Lower leg skin (tissue), 3 donors: ENCODE results near the gene TAF1C.

ENCODE experiments used
- POLR2A ChIP-seq, 2 donors: fragments of 450-650 bp; IDR thresholded peaks; one replicate each; pipeline ENCODE4 v1.6.1; 2016 to 2017; ENCODE audit warnings: antibody characterized with exemption in 2 of 2, mild to moderate bottlenecking in 1 of 2, moderate library complexity in 1 of 2
- TF ChIP-seq, protein P1 (sequence below), 3 donors: fragments of 450-650 bp; IDR thresholded peaks; one replicate each; pipeline ENCODE4 v1.5.1; 2016; ENCODE audit warnings: antibody characterized with exemption in 3 of 3, mild to moderate bottlenecking in 3 of 3, moderate library complexity in 2 of 3

DNA sequence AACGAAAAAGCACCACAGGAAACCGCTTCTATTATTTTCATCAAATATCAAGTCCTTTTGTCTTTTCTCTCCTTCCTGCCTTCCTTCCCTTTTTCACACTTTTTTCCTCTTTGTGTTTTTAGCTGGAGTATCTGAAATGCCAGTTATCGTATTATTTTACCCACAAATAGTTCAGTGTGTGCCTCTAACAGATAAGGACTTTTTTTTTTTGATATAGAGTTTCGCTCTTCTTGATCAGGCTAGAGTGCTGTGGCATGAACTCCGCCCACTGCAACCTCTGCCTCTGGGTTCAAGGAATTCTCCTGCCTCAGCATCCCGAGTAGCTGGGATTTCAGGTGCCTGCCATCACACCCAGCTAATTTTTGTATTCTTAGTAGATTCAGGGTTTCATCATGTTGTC, 31.1 kb downstream of the TAF1C start:
- no peak for TF ChIP-seq POLR2A (IDR thresholded peaks at IDR 0.05)
- TF ChIP-seq, protein P1, sequence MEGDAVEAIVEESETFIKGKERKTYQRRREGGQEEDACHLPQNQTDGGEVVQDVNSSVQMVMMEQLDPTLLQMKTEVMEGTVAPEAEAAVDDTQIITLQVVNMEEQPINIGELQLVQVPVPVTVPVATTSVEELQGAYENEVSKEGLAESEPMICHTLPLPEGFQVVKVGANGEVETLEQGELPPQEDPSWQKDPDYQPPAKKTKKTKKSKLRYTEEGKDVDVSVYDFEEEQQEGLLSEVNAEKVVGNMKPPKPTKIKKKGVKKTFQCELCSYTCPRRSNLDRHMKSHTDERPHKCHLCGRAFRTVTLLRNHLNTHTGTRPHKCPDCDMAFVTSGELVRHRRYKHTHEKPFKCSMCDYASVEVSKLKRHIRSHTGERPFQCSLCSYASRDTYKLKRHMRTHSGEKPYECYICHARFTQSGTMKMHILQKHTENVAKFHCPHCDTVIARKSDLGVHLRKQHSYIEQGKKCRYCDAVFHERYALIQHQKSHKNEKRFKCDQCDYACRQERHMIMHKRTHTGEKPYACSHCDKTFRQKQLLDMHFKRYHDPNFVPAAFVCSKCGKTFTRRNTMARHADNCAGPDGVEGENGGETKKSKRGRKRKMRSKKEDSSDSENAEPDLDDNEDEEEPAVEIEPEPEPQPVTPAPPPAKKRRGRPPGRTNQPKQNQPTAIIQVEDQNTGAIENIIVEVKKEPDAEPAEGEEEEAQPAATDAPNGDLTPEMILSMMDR (IDR thresholded peaks at IDR 0.05): no peak
